ENCODE data around the gene TMEM270.

TMEM270 gene

GRCh38 chr7:73847941-73848723 is 12.8 kb upstream of the TMEM270 start:
- TF ChIP-seq CTCF (conservative IDR thresholded peaks at IDR 0.05; ENCODE audit: control insufficient read depth, insufficient read depth, low read depth, low read length): no peak
- peak; percentile 45 for DNase-seq (ENCODE audit: low read depth)
- H3K4me3 ChIP-seq (ENCODE audit: control insufficient read depth, low read depth, low read length): no peak overlapping the region

GRCh38 chr7:73850781-73851207 is 10.2 kb upstream of the TMEM270 start:
- DNase-seq (ENCODE audit: low read depth): peak; percentile 100
- no peak overlapping the region for H3K4me3 ChIP-seq (ENCODE audit: control insufficient read depth, low read depth, low read length)
- no peak for TF ChIP-seq CTCF (conservative IDR thresholded peaks at IDR 0.05; ENCODE audit: control insufficient read depth, insufficient read depth, low read depth, low read length)

DNA sequence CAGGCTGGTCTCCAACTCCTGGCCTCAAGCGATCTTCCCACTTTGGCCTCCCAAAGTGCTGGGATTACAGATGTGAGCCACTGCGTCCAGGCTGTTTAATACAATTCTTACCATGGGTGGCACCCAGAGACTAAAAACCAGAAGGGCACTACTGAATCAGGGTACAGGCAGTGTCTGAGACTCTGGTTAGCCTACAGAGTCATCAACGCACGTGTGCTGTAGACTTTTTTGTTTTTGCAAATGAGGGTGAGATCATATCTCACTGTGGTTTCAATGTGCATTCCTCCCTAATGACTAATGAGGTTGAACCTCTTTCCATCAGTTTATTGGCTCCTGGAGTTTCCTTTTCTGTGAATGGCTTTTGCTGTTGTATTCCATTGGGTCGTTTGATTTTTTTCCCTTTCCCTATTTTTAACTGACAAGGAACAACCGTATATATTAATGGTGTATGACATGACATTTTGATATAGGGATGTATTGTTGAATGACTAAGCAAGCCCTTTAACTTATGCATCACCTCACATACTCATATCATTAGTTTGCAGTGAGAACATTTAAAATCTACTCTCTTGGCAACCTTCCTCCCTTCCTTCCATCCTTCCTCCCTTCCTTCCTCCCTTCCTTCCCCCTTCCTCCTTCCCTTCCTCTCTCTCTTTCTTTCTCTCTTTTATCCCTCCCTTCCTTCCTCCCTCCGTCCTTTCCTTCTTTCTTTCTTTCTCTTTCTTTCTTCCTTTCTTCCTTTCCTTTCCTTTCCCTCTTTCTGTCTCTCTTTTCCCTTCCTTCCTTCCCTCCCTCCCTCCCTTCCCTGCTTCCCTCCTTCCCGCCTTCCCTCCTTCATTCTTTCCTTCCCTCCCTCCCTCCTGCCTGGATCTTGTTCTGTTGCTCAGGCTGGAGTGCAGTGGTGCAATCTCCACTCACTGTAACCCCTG is 9.3 kb upstream of the TMEM270 start:
- no peak for TF ChIP-seq CTCF (conservative IDR thresholded peaks at IDR 0.05; ENCODE audit: control insufficient read depth, insufficient read depth, low read depth, low read length)
- peak; percentile 99 for DNase-seq (ENCODE audit: low read depth)
- H3K4me3 ChIP-seq (ENCODE audit: control insufficient read depth, low read depth, low read length): no peak overlapping the region

- no peak overlapping the region for H3K4me3 ChIP-seq (ENCODE audit: control insufficient read depth, low read depth, low read length)
- no peak for DNase-seq (ENCODE audit: low read depth)
- TF ChIP-seq CTCF (conservative IDR thresholded peaks at IDR 0.05; ENCODE audit: control insufficient read depth, insufficient read depth, low read depth, low read length): no peak
These were observed 8.5 kb upstream of the TMEM270 start for GRCh38 chr7:73852500-73852899.

DNA sequence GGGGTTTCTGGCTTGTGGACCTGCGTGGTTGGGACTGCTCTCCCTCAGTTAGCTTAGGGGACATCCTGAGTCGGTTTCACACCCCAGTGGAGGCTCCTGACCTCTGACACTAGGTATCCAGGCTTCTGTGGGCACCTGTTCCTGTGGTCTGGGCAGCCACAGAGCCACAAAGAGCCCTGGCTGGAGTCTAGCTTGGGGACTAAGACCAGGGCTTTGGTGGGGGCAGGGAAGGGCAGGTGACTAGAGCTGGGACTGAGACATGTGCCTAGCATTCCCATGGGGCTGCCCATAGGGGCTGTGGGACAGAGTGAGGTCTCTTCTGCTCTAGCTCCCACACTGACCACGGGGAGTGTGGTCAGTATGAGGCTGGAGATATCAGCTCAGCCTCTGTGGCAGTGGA is 4.0 kb upstream of the TMEM270 start:
- no peak for DNase-seq (ENCODE audit: low read depth)
- no peak overlapping the region for H3K4me3 ChIP-seq (ENCODE audit: control insufficient read depth, low read depth, low read length)
- no peak for TF ChIP-seq CTCF (conservative IDR thresholded peaks at IDR 0.05; ENCODE audit: control insufficient read depth, insufficient read depth, low read depth, low read length)

GRCh38 chr7:73858807-73859206 is 2.2 kb upstream of the TMEM270 start:
- peak; percentile 39 for DNase-seq (ENCODE audit: low read depth)
- H3K4me3 ChIP-seq (ENCODE audit: control insufficient read depth, low read depth, low read length): no peak overlapping the region
- TF ChIP-seq CTCF (conservative IDR thresholded peaks at IDR 0.05; ENCODE audit: control insufficient read depth, insufficient read depth, low read depth, low read length): no peak
